Parathyroid adenoma (tissue), 2 donors: Measurements from ENCODE around the gene TSPAN12.

ENCODE experiments used
- H2AFZ ChIP-seq: fragments of 300-600 bp; sonication (generic); one replicate; pipeline ENCODE4 v1.7.0; 2017; ENCODE audit warnings: antibody characterized with exemption, mild to moderate bottlenecking
- H3K27ac ChIP-seq: fragments of 300-600 bp; sonication (generic); one replicate; pipeline ENCODE4 v1.7.0; 2017
- H3K27me3 ChIP-seq: fragments of 300-600 bp; sonication (generic); one replicate; pipeline ENCODE4 v1.7.0; 2017; ENCODE audit warnings: low read length; ENCODE audit not compliant: control insufficient read depth, insufficient read depth
- H3K36me3 ChIP-seq: fragments of 300-600 bp; sonication (generic); one replicate; pipeline ENCODE4 v1.7.0; 2017; ENCODE audit warnings: low read length; ENCODE audit not compliant: control insufficient read depth, insufficient read depth
- H3K4me1 ChIP-seq: fragments of 300-600 bp; sonication (generic); one replicate; pipeline ENCODE4 v1.7.0; 2017; ENCODE audit warnings: control low read depth
- H3K4me2 ChIP-seq: fragments of 300-600 bp; sonication (generic); one replicate; pipeline ENCODE4 v1.7.0; 2017; ENCODE audit warnings: low read length
- H3K4me3 ChIP-seq: fragments of 300-600 bp; sonication (generic); one replicate; pipeline ENCODE4 v1.7.0; 2017; ENCODE audit warnings: low read depth, low read length
- H3K79me2 ChIP-seq: fragments of 300-600 bp; sonication (generic); one replicate; pipeline ENCODE4 v1.7.0; 2017; ENCODE audit warnings: control low read depth
- H3K9ac ChIP-seq: fragments of 300-600 bp; sonication (generic); one replicate; pipeline ENCODE4 v1.7.0; 2017; ENCODE audit warnings: mild to moderate bottlenecking
- H3K9me3 ChIP-seq: fragments of 300-600 bp; sonication (generic); one replicate; pipeline ENCODE4 v1.7.0; 2017; ENCODE audit warnings: low read length; ENCODE audit not compliant: control insufficient read depth
- TF ChIP-seq, protein P1 (sequence below): fragments of 300-600 bp; sonication (generic); IDR thresholded peaks from one replicate; pipeline ENCODE4 v1.7.0; 2017; ENCODE audit warnings: antibody characterized with exemption, mild to moderate bottlenecking
- donor health status: primary hyperparathyroidism.

Gene TSPAN12

DNA sequence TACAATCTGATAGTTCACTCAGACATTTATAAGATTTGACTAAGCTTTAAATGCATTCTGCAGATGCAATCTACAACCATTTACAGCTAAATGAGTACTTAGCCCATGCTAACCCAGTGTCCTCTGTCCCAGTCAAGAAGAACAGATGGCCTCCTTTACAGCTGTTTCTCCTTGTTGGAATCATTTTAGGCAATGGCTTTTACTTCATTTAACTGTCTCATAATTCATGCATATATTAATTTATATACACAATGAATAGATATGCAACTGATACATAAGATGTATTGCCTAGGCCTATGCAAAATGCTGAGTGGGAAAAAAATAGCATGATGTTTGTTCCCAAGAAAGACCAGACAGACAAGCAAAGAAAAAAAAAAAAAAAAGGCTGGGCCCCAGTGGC, 82.2 kb downstream of the TSPAN12 start:
- Histone ChIP-seq H3K79me2 (no peaks in the 10 kb centered on the region), H3K4me2 (no peak overlapping the region), H3K9me3 (no peaks in the 10 kb centered on the region), H3K4me1 (no peaks in the 10 kb centered on the region), H3K27ac (no peak overlapping the region), H3K4me3 (no peak overlapping the region), H3K9ac (no peak overlapping the region), H2AFZ (no peak overlapping the region), H3K27me3 (no peaks in the 10 kb centered on the region), H3K36me3 (no peaks in the 10 kb centered on the region)
- TF ChIP-seq, protein P1, sequence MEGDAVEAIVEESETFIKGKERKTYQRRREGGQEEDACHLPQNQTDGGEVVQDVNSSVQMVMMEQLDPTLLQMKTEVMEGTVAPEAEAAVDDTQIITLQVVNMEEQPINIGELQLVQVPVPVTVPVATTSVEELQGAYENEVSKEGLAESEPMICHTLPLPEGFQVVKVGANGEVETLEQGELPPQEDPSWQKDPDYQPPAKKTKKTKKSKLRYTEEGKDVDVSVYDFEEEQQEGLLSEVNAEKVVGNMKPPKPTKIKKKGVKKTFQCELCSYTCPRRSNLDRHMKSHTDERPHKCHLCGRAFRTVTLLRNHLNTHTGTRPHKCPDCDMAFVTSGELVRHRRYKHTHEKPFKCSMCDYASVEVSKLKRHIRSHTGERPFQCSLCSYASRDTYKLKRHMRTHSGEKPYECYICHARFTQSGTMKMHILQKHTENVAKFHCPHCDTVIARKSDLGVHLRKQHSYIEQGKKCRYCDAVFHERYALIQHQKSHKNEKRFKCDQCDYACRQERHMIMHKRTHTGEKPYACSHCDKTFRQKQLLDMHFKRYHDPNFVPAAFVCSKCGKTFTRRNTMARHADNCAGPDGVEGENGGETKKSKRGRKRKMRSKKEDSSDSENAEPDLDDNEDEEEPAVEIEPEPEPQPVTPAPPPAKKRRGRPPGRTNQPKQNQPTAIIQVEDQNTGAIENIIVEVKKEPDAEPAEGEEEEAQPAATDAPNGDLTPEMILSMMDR: no peak

DNA sequence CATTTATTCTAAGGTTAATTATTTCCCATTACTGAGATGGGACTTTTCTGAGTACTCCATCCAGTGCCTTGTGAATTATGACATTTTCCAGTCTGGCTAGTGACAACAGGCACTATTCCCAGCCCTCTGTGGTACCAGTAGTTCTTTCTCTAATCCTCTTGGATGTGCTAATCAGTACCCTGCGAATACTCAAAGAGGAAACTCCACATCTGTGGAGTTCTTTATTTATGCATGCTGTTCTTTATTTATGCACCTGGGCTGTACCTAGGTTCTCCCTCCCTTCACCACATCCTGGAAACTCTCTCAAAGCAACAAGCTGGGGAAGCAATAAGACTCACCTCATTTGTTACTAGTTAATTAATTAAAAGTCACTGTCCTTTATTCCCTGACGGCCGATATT, 83.5 kb downstream of the TSPAN12 start:
- no peaks in the 10 kb centered on the region for H3K9me3 ChIP-seq
- H3K27ac ChIP-seq: no peak overlapping the region
- no peak overlapping the region for H3K4me3 ChIP-seq
- no peaks in the 10 kb centered on the region for H3K27me3 ChIP-seq
- H3K36me3 ChIP-seq: no peaks in the 10 kb centered on the region
- no peaks in the 10 kb centered on the region for H3K4me1 ChIP-seq
- TF ChIP-seq, protein P1: no peak
- no peak overlapping the region for H3K4me2 ChIP-seq
- H3K79me2 ChIP-seq: no peaks in the 10 kb centered on the region
- no peak overlapping the region for H3K9ac ChIP-seq
- H2AFZ ChIP-seq: no peak overlapping the region

DNA sequence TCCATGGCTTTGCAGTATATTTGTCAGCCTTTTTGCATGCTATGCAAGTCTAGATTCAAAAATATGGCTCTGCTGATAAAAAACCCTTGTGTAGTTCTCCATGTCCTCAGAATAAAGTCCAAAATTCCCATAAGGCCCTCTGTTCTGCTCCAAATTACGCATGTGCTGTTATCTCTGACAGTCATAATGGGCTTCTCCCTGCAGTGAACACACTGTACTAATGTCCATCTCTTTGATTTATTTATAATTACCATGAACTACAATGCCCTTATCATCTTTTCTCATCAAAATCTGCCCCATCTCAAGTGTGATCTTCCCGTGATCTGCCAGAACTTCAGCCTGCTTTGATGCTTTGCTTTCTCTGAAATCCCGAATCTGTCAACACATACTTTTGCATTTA, 87.7 kb downstream of the TSPAN12 start:
- Histone ChIP-seq H3K9ac (no peak overlapping the region), H3K9me3 (no peaks in the 10 kb centered on the region), H3K79me2 (no peaks in the 10 kb centered on the region), H3K4me1 (no peaks in the 10 kb centered on the region), H3K4me2 (no peak overlapping the region), H2AFZ (no peak overlapping the region), H3K36me3 (no peaks in the 10 kb centered on the region), H3K4me3 (no peak overlapping the region), H3K27me3 (no peaks in the 10 kb centered on the region), H3K27ac (no peak overlapping the region)
- TF ChIP-seq, protein P1: no peak

DNA sequence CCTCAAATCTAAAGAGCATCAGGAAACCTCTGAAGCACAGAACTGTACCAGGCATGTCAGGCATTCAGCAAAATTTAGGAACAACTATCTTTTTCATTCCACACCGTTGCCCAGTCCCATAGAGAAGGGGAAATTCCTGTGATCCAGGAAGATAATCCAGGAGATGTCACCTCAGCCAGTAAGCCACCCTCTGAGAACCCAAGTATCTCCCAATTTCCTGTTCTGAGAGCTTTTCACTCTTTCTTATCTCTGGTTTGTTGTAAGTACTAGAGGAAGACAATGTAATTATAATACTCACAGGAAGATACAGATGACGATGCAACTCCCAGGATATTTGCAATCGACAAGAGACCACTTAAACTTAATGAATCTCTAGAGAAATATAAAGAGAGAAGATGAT, 97.1 kb downstream of the TSPAN12 start:
- H3K9ac ChIP-seq: no peak overlapping the region
- H3K27me3 ChIP-seq: no peaks in the 10 kb centered on the region
- no peaks in the 10 kb centered on the region for H3K36me3 ChIP-seq
- no peak overlapping the region for H3K27ac ChIP-seq
- H3K4me2 ChIP-seq: no peak overlapping the region
- H3K9me3 ChIP-seq: no peaks in the 10 kb centered on the region
- H3K79me2 ChIP-seq: no peaks in the 10 kb centered on the region
- H2AFZ ChIP-seq: no peak overlapping the region
- TF ChIP-seq, protein P1: no peak
- H3K4me3 ChIP-seq: no peak overlapping the region
- no peaks in the 10 kb centered on the region for H3K4me1 ChIP-seq

DNA sequence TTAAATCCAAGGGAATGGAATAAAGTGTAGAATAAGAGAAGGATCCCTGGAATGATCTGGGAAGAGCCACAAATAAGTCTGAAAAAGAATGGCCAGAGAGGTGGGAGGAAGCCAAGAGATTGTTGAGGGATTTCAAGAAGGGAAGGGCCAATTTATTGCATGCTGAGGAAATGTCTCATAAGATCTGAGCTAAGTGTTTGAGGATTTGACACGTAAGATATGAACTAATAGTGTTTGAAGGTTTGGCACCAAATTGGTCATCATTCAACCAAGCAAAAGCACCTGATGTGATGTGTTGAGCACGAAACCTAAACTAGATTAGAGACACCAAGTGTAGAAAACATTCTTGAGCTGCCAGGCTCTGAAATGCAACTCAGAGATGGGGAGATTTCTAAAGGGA, 97.9 kb downstream of the TSPAN12 start:
- Histone ChIP-seq H3K27ac (no peak overlapping the region), H3K27me3 (no peaks in the 10 kb centered on the region)

More for the DNA sequence above, 97.9 kb downstream of the TSPAN12 start:
- Histone ChIP-seq H3K36me3 (no peaks in the 10 kb centered on the region), H3K9me3 (no peaks in the 10 kb centered on the region), H3K4me2 (no peak overlapping the region), H3K4me1 (no peaks in the 10 kb centered on the region), H3K79me2 (no peaks in the 10 kb centered on the region), H3K4me3 (no peak overlapping the region), H2AFZ (no peak overlapping the region), H3K9ac (no peak overlapping the region)
- TF ChIP-seq, protein P1: no peak
